IMR-90 (cell line): ENCODE measurements around the gene ANKLE1. TPM values are rescaled to one million over a fixed set of nuclear protein-coding genes. Genes with fewer than 3 reads are reported as not detected.

ENCODE experiments used
- ATAC-seq: fragments of 200-7000 bp; cut with Tn5 transposase; 2 replicates; pipeline ENCODE4 v1.9.1; 2020; ENCODE audit warnings: low read depth, mild to moderate bottlenecking, moderate library complexity
- BruUV-seq: library from RNA; stranded (reverse); fragments of 400-500 nt; replicated peaks from 2 replicates; lab custom pipeline; 2021; lab: Mats Ljungman, UMichigan
- CTCF ChIA-PET: fragments of 300-600 bp; formaldehyde crosslinking; extraction: SDS; loops from one replicate; lab custom pipeline; 2021; ENCODE audit warnings: antibody characterized with exemption; lab: Yijun Ruan, JAX
- POLR2A ChIA-PET: fragments of 300-600 bp; sonication (Branson Sonifier 250); formaldehyde crosslinking; loops from one replicate; lab custom pipeline; 2022; ENCODE audit warnings: antibody characterized with exemption; ENCODE audit not compliant: unreplicated experiment; lab: Charles Lee
- DNase-seq: peaks from one replicate; pipeline ENCODE4 v3.0.0; 2013
- H2AFZ ChIP-seq: replicated peaks from 2 replicates; pipeline ENCODE3; 2013; ENCODE audit warnings: low read length, mild to moderate bottlenecking; ENCODE audit not compliant: poor library complexity
- H2AK5ac ChIP-seq: 2 replicates; pipeline ENCODE4 v1.6.1; 2013; ENCODE audit warnings: low read depth, low read length, inconsistent platforms
- H2AK9ac ChIP-seq: replicated peaks from 2 replicates; pipeline ENCODE3; 2013; ENCODE audit warnings: mild to moderate bottlenecking, low read depth, low read length, moderate library complexity; ENCODE audit not compliant: poor library complexity
- H2BK120ac ChIP-seq: 2 replicates; pipeline ENCODE4 v1.6.1; 2013; ENCODE audit warnings: low read depth, low read length, inconsistent platforms
- H2BK15ac ChIP-seq: 3 replicates; pipeline ENCODE4 v1.6.1; 2013; ENCODE audit warnings: low read depth, low read length, inconsistent platforms
- H2BK20ac ChIP-seq: 2 replicates; pipeline ENCODE4 v1.6.1; 2013; ENCODE audit warnings: low read depth, mild to moderate bottlenecking, inconsistent platforms, low read length, moderate library complexity
- H2BK5ac ChIP-seq: 2 replicates; pipeline ENCODE4 v1.6.1; 2013; ENCODE audit warnings: mild to moderate bottlenecking, low read depth, low read length, inconsistent platforms; ENCODE audit not compliant: poor library complexity, severe bottlenecking
- H3K14ac ChIP-seq: replicated peaks from 2 replicates; pipeline ENCODE4 v1.6.1; 2013; ENCODE audit warnings: low read depth, low read length, inconsistent platforms
- H3K18ac ChIP-seq: 2 replicates; pipeline ENCODE4 v1.6.1; 2013; ENCODE audit warnings: low read depth, low read length, control low read depth
- H3K23ac ChIP-seq: 2 replicates; pipeline ENCODE4 v1.6.1; 2013; ENCODE audit warnings: low read depth, low read length, inconsistent platforms
- H3K27ac ChIP-seq: 2 replicates; pipeline ENCODE4 v1.5.1; 2013; ENCODE audit warnings: mild to moderate bottlenecking, control low read depth, low read length; ENCODE audit not compliant: insufficient read depth
- H3K27me3 ChIP-seq: 2 replicates; pipeline ENCODE4 v1.6.1; 2013; ENCODE audit warnings: low read length; ENCODE audit not compliant: control insufficient read depth, insufficient read depth
- H3K36me3 ChIP-seq: 2 replicates; pipeline ENCODE4 v1.6.1; 2013; ENCODE audit warnings: low read length, mixed read lengths; ENCODE audit not compliant: control insufficient read depth, insufficient read depth
- H3K4ac ChIP-seq: 2 replicates; pipeline ENCODE4 v1.6.1; 2013; ENCODE audit warnings: low read depth, low read length, inconsistent platforms
- H3K4me1 ChIP-seq: 2 replicates; pipeline ENCODE4 v1.6.1; 2013; ENCODE audit warnings: low read length, mixed read lengths; ENCODE audit not compliant: control insufficient read depth, insufficient read depth
- H3K4me2 ChIP-seq: 2 replicates; pipeline ENCODE4 v1.6.1; 2013; ENCODE audit warnings: low read depth, mild to moderate bottlenecking, control low read depth, low read length, moderate library complexity
- H3K4me3 ChIP-seq: 2 replicates; pipeline ENCODE4 v1.5.1; 2013; ENCODE audit warnings: low read depth, mild to moderate bottlenecking, control low read depth, low read length, moderate library complexity; ENCODE audit not compliant: insufficient read depth
- H3K56ac ChIP-seq: 2 replicates; pipeline ENCODE4 v1.6.1; 2013; ENCODE audit warnings: low read length, inconsistent platforms; ENCODE audit not compliant: insufficient read depth; ENCODE audit errors: extremely low read depth
- H3K79me1 ChIP-seq, 2 experiments: 2 replicates each; pipeline ENCODE4 v1.6.1; 2013; ENCODE audit warnings: low read length in 2 of 2, inconsistent platforms in 1 of 2, low read depth in 1 of 2
- H3K9ac ChIP-seq: 2 replicates; pipeline ENCODE4 v1.6.1; 2013; ENCODE audit warnings: low read depth, low read length, control low read depth
- H3K9me1 ChIP-seq: 2 replicates; pipeline ENCODE4 v1.6.1; 2013; ENCODE audit warnings: low read length, inconsistent platforms; ENCODE audit not compliant: insufficient read depth
- H3K9me3 ChIP-seq: 2 replicates; pipeline ENCODE4 v1.6.1; 2013; ENCODE audit warnings: low read length; ENCODE audit not compliant: control insufficient read depth, insufficient read depth
- H4K20me1 ChIP-seq: 2 replicates; pipeline ENCODE4 v1.6.1; 2013; ENCODE audit warnings: low read length, inconsistent platforms; ENCODE audit not compliant: insufficient read depth
- H4K5ac ChIP-seq: 2 replicates; pipeline ENCODE4 v1.6.1; 2013; ENCODE audit warnings: mild to moderate bottlenecking, low read depth, low read length, control low read depth
- H4K8ac ChIP-seq, 2 experiments: 2 replicates each; pipeline ENCODE4 v1.6.1; 2013; ENCODE audit warnings: low read depth in 2 of 2, low read length in 2 of 2, control low read depth in 1 of 2, inconsistent platforms in 1 of 2
- H4K91ac ChIP-seq: 2 replicates; pipeline ENCODE4 v1.6.1; 2013; ENCODE audit warnings: low read depth, low read length, inconsistent platforms; ENCODE audit not compliant: insufficient read depth
- CEBPB ChIP-seq: IDR thresholded peaks from 2 replicates; pipeline ENCODE4 v1.6.1; 2012; ENCODE audit warnings: low read depth, low read length, improper control_type of control experiment
- CHD1 ChIP-seq: IDR thresholded peaks from 2 replicates; pipeline ENCODE4 v1.6.1; 2012; ENCODE audit warnings: low read depth, low read length, improper control_type of control experiment
- CTCF ChIP-seq: conservative IDR thresholded peaks from 2 replicates; pipeline ENCODE4 v1.5.1; 2012; ENCODE audit warnings: mild to moderate bottlenecking, low read depth, low read length, improper control_type of control experiment
- ELK1 ChIP-seq: fragments of 150-350 bp; IDR thresholded peaks from 2 replicates; pipeline ENCODE4 v1.6.1; 2016; ENCODE audit warnings: low read depth, mild to moderate bottlenecking, low read length, moderate library complexity, borderline replicate concordance
- FOS ChIP-seq: fragments of 150-350 bp; IDR thresholded peaks from 2 replicates; pipeline ENCODE4 v1.6.1; 2016; ENCODE audit warnings: low read depth, low read length
- MAFK ChIP-seq: IDR thresholded peaks from 2 replicates; pipeline ENCODE4 v1.6.1; 2012; ENCODE audit warnings: low read depth, low read length, improper control_type of control experiment
- MAZ ChIP-seq: IDR thresholded peaks from 2 replicates; pipeline ENCODE4 v1.6.1; 2012; ENCODE audit warnings: low read depth, mild to moderate bottlenecking, low read length, improper control_type of control experiment, moderate library complexity, borderline replicate concordance
- MXI1 ChIP-seq: IDR thresholded peaks from 2 replicates; pipeline ENCODE4 v1.6.1; 2012; ENCODE audit warnings: low read depth, mild to moderate bottlenecking, low read length, moderate library complexity, borderline replicate concordance
- NFE2L2 ChIP-seq: fragments of 150-350 bp; IDR thresholded peaks from 2 replicates; pipeline ENCODE4 v1.6.1; 2016; ENCODE audit warnings: low read depth, mild to moderate bottlenecking, low read length
- POLR2A ChIP-seq: IDR thresholded peaks from 2 replicates; pipeline ENCODE4 v1.6.1; 2012; ENCODE audit warnings: mild to moderate bottlenecking, low read depth, low read length
- RAD21 ChIP-seq: IDR thresholded peaks from 2 replicates; pipeline ENCODE4 v1.6.1; 2012; ENCODE audit warnings: low read length, improper control_type of control experiment
- RCOR1 ChIP-seq: IDR thresholded peaks from 2 replicates; pipeline ENCODE4 v1.6.1; 2012; ENCODE audit warnings: mild to moderate bottlenecking, low read length, improper control_type of control experiment; ENCODE audit not compliant: insufficient replicate concordance
- RFX5 ChIP-seq: IDR thresholded peaks from 2 replicates; pipeline ENCODE4 v1.8.0; 2012; ENCODE audit warnings: low read depth, mild to moderate bottlenecking, low read length, moderate library complexity
- SMC3 ChIP-seq: fragments of 150-350 bp; IDR thresholded peaks from 2 replicates; pipeline ENCODE4 v1.6.1; 2016; ENCODE audit warnings: low read depth, mild to moderate bottlenecking, antibody characterized with exemption, low read length, moderate library complexity
- USF2 ChIP-seq: fragments of 150-350 bp; IDR thresholded peaks from 2 replicates; pipeline ENCODE4 v1.6.1; 2017; ENCODE audit warnings: mild to moderate bottlenecking, antibody characterized with exemption, low read length, low read depth
- WGBS, 2 experiments: methylation state at CpG; one replicate each; pipeline versions ENCODE4 v1.1.5 to v1.1.7; 2013; ENCODE audit warnings: missing lambda C conversion rate in 2 of 2; ENCODE audit not compliant: insufficient read length in 1 of 2; ENCODE audit errors: extremely low coverage in 2 of 2; 5-methylcytosine and 5-hydroxymethylcytosine counted together
- dilution Hi-C: fragments of 300-500 bp; cut with HindIII; formaldehyde crosslinking; loops from one replicate; pipeline ENCODE4 v1.14.3; 2018; ENCODE audit warnings: low sequenced_read_pairs; ENCODE audit not compliant: unreplicated experiment
- in situ Hi-C: fragments of 300-500 bp; cut with MboI; formaldehyde crosslinking; loops from 3 replicates; pipeline ENCODE4 v1.14.3; 2019; ENCODE audit warnings: low sequenced_read_pairs, inconsistent platforms, mixed read lengths
- intact Hi-C: fragments of 100-400 bp; cut with micrococcal nuclease; formaldehyde crosslinking; loops from 2 replicates; pipeline ENCODE4 v1.10.0; 2022
- polyA plus RNA-seq, 3 experiments: library from polyadenylated mRNA; depleted of rRNA; stranded (reverse); fragments of >200 nt; gene quantifications; 2 replicates each; pipeline ENCODE4 v1.2.3, GENCODE V29; 2012; ENCODE audit warnings: low replicate concordance in 1 of 3
- total RNA-seq: library from RNA; depleted of rRNA; stranded (reverse); fragments of >200 nt; gene quantifications from 2 replicates; pipeline ENCODE4 v1.2.3, GENCODE V29; 2012

The ANKLE1 gene
- total and polyA plus RNA-seq, 2 of the 4 experiments (the other 2 are of a cell fraction), result under 0.01 to 0.87 TPM

- 78% methylated on average over 39 of the region's 51 CpGs; no CpG with 5 or more reads in 1 of the 2 experiments for WGBS, 2 experiments
- ATAC-seq, result no peak
- CTCF ChIA-PET, result no interaction called here
- H3K4me3 ChIP-seq, result no peak overlapping the region
- H3K23ac ChIP-seq, result no peak overlapping the region
- H3K4ac ChIP-seq, result no peak overlapping the region
- no peak overlapping the region for H3K27ac ChIP-seq
- H3K9ac ChIP-seq, result no peak overlapping the region
- no peak overlapping the region for H2BK120ac ChIP-seq
- no peak overlapping the region for H2BK5ac ChIP-seq
- dilution Hi-C loops, result no loop called here
- H4K91ac ChIP-seq, result no peak overlapping the region
- H3K4me1 ChIP-seq, result 0 out of 2 replicates have a peak, but pooled peaks cover 4% of the 10 kb centered on the region
- no peak overlapping the region for H4K8ac ChIP-seq
- no peaks in the 10 kb centered on the region for H3K27me3 ChIP-seq
- BruUV-seq, result no TSS peak
- intact Hi-C loops, result no loop called here
- H2BK20ac ChIP-seq, result no peak overlapping the region
- no peak overlapping the region for H2BK15ac ChIP-seq
- no peak for DNase-seq
- in situ Hi-C loops, result no loop called here
- H3K14ac ChIP-seq, result no peak overlapping the region
- peaks cover 0 to 20% of the 10 kb centered on the region in 2 experiments; a peak in 2 of 4 replicates for H3K79me1 ChIP-seq
- no peak overlapping the region for H2AFZ ChIP-seq
- H3K18ac ChIP-seq, result no peak overlapping the region
- no peaks in the 10 kb centered on the region for H3K9me3 ChIP-seq
- H3K9me1 ChIP-seq, result no peaks in the 10 kb centered on the region
- H2AK9ac ChIP-seq, result no peak overlapping the region
- H3K56ac ChIP-seq, result no peak overlapping the region
- no peak overlapping the region for H3K4me2 ChIP-seq
- H3K36me3 ChIP-seq, result peaks cover 11% of the 10 kb centered on the region; the same call in 1 of the 2 replicates
- POLR2A ChIA-PET, result no interaction called here
- H4K20me1 ChIP-seq, result no peaks in the 10 kb centered on the region
- no peak overlapping the region for H2AK5ac ChIP-seq
- H4K5ac ChIP-seq, result no peak overlapping the region
- no peak for TF ChIP-seq RAD21
- no peak for TF ChIP-seq NFE2L2
- TF ChIP-seq POLR2A, result no peak
- TF ChIP-seq RFX5, result no peak
- TF ChIP-seq RCOR1, result no peak
- TF ChIP-seq MXI1, result no peak
- TF ChIP-seq MAFK, result no peak
- TF ChIP-seq CEBPB, result no peak
- no peak for TF ChIP-seq CHD1
- TF ChIP-seq MAZ, result no peak
- TF ChIP-seq CTCF, result no peak
- TF ChIP-seq SMC3, result no peak
- TF ChIP-seq FOS, result no peak
- no peak for TF ChIP-seq USF2
- TF ChIP-seq ELK1, result no peak
Observed at GRCh38 chr19:17329366-17330261, 47.9 kb downstream of the ANKLE1 start.
